Measurements from ENCODE around the gene ABLIM3.

- TF ChIP-seq, protein P1, sequence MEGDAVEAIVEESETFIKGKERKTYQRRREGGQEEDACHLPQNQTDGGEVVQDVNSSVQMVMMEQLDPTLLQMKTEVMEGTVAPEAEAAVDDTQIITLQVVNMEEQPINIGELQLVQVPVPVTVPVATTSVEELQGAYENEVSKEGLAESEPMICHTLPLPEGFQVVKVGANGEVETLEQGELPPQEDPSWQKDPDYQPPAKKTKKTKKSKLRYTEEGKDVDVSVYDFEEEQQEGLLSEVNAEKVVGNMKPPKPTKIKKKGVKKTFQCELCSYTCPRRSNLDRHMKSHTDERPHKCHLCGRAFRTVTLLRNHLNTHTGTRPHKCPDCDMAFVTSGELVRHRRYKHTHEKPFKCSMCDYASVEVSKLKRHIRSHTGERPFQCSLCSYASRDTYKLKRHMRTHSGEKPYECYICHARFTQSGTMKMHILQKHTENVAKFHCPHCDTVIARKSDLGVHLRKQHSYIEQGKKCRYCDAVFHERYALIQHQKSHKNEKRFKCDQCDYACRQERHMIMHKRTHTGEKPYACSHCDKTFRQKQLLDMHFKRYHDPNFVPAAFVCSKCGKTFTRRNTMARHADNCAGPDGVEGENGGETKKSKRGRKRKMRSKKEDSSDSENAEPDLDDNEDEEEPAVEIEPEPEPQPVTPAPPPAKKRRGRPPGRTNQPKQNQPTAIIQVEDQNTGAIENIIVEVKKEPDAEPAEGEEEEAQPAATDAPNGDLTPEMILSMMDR (IDR thresholded peaks at IDR 0.05; ENCODE audit: poor library complexity, severe bottlenecking): no peak
- no peak for TF ChIP-seq REST (IDR thresholded peaks at IDR 0.05; ENCODE audit: borderline replicate concordance)
- TF ChIP-seq EP300 (conservative IDR thresholded peaks at IDR 0.05; ENCODE audit: poor library complexity, severe bottlenecking): no peak
- TF ChIP-seq EZH2 (IDR thresholded peaks at IDR 0.05; ENCODE audit: borderline replicate concordance, insufficient read depth, low read length, poor library complexity, severe bottlenecking): no peak
- TF ChIP-seq MXI1 (conservative IDR thresholded peaks at IDR 0.05; ENCODE audit: poor library complexity, severe bottlenecking): no peak
- no peak for TF ChIP-seq POLR2AphosphoS5 (IDR thresholded peaks at IDR 0.05)
- no peak for TF ChIP-seq TAF1 (IDR thresholded peaks at IDR 0.05; ENCODE audit: low read depth)
Measured at GRCh38 chr5:149125386-149125891, 15.9 kb upstream of the ABLIM3 start.
